ENCODE results near the gene DYNC1I1. TPM values are rescaled to one million over a fixed set of nuclear protein-coding genes. Genes with fewer than 3 reads are reported as not detected.
A peak's percentile ranks its signal among the peaks of the same experiment; 100 is the strongest.

The DYNC1I1 gene
- total RNA-seq, 1 experiment from 2014 or later: 2.2 TPM

GRCh38 chr7:95955748-95956147, 183.4 kb downstream of the DYNC1I1 start:
- DNase-seq: no peak
- Histone ChIP-seq H3K4me3 (no peak overlapping the region), H3K36me3 (no peaks in the 10 kb centered on the region), H3K9me3 (no peaks in the 10 kb centered on the region), H3K27me3 (no peaks in the 10 kb centered on the region)

DNA sequence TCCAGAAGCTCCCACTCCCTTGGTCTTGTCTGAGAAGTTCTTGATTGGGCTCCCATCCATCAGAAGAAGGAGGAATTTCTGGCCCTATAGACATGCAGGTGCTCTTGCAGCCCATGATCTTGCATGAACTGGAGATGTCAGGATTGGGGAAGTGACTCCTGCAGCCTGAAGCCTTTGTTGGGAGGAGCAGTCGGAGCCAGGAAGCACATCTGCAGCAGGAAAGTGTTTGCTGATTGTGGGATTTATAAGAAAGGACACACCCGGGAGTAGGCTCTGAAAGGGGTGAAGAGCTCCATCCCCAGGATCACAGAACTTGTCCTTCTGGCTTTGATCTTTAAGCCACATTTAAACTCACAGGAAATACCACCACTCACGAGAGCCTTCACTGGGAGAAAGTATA, 185.2 kb downstream of the DYNC1I1 start:
- H3K27me3 ChIP-seq: no peaks in the 10 kb centered on the region
- H3K9me3 ChIP-seq: no peaks in the 10 kb centered on the region
- no peak overlapping the region for H3K4me3 ChIP-seq
- no peaks in the 10 kb centered on the region for H3K36me3 ChIP-seq
- no peak for DNase-seq

DNA sequence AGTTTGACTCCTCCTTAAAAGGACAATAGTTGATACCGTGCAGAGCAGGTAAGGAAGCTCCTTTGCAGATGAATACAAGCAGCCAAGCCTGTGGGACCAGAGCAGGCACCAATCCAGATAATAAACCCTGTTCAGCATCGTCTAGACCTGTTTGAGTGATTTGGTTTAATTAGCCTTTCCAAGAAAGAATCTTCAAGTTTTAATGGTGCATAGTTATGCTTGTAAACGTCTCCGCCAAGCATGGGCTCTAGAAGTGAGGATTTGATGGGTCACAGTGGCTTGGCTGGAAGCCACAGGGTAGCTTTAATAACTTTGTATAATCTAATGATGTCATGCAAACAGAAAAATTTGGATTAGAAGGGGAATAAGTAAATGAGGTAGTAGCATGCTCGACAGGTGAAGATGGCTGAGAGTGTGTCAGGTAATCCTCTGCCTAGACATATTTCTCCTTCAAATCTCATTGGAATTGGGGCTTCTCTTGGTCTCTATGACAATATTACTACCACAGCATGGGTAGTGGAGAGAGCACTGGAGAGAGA, 188.4 kb downstream of the DYNC1I1 start:
- H3K4me3 ChIP-seq: no peak overlapping the region
- H3K36me3 ChIP-seq: no peaks in the 10 kb centered on the region
- no peaks in the 10 kb centered on the region for H3K27me3 ChIP-seq
- H3K9me3 ChIP-seq: no peaks in the 10 kb centered on the region
- no peak for DNase-seq

- Histone ChIP-seq H3K9me3 (no peaks in the 10 kb centered on the region), H3K4me3 (no peak overlapping the region), H3K36me3 (no peaks in the 10 kb centered on the region), H3K27me3 (no peaks in the 10 kb centered on the region)
- no peak for DNase-seq
Measured at GRCh38 chr7:95963446-95963990, 191.2 kb downstream of the DYNC1I1 start.

GRCh38 chr7:95971716-95972115, 199.4 kb downstream of the DYNC1I1 start:
- Histone ChIP-seq H3K36me3 (no peaks in the 10 kb centered on the region), H3K9me3 (no peaks in the 10 kb centered on the region), H3K27me3 (no peaks in the 10 kb centered on the region), H3K4me3 (no peak overlapping the region)
- DNase-seq: no peak

DNA sequence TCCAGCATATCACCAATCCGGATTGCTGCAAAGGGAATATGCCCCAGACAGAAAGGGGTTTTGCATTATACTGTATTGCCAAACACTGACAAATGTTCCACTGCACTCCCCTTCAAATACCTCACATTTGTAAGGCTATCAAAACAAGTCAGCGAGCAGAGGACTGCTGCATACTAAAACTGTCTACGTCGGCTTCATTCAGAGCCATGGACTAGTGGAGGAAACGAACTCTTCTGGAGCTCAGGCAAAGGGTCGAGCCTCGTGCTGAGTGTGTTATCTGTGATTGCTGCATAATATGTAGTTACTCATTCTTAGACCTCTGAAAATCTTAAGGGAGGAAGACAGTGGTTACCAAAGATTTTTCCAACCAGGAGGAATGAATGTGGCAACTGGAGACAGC, 200.2 kb downstream of the DYNC1I1 start:
- Histone ChIP-seq H3K36me3 (no peaks in the 10 kb centered on the region), H3K4me3 (no peak overlapping the region), H3K27me3 (no peaks in the 10 kb centered on the region), H3K9me3 (no peaks in the 10 kb centered on the region)
- DNase-seq: no peak

- no peaks in the 10 kb centered on the region for H3K36me3 ChIP-seq
- H3K9me3 ChIP-seq: no peaks in the 10 kb centered on the region
- no peaks in the 10 kb centered on the region for H3K27me3 ChIP-seq
- H3K4me3 ChIP-seq: no peak overlapping the region
- DNase-seq: no peak
Measured at GRCh38 chr7:95974108-95974507, 201.8 kb downstream of the DYNC1I1 start.

DNA sequence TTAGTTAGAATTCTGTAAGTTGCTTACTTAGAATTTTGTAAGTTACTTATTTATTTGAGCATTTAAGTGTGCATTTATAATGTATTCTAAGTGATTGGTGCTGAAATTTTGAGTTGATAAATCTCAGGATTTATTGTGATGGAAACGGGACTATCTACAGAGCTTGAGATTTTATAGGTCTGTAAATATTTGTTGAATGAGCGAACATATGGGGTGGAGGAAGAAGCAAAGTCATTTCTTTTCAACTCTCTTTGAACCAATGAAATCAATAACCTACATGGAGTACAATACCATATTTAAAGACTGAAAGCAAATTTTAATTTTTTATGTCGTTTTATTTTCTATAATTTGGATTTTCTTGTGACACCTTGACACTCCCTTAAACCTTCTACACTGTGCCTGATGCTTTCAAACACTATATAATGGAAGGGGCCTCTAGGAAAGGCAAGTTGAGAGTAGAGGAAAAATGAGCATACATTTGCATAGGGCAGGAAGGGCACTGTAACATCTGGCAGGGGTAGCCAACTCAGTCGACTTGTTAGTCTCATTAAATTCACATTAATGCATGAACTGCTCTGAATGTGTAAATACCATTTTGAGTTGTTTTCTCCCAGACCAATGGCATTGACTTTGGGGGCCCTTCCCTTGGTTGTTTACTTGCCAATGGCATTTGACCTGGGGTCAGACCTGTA, 204.2 kb downstream of the DYNC1I1 start:
- no peaks in the 10 kb centered on the region for H3K9me3 ChIP-seq
- no peaks in the 10 kb centered on the region for H3K36me3 ChIP-seq
- no peak for DNase-seq
- H3K27me3 ChIP-seq: no peaks in the 10 kb centered on the region
- no peak overlapping the region for H3K4me3 ChIP-seq

DNA sequence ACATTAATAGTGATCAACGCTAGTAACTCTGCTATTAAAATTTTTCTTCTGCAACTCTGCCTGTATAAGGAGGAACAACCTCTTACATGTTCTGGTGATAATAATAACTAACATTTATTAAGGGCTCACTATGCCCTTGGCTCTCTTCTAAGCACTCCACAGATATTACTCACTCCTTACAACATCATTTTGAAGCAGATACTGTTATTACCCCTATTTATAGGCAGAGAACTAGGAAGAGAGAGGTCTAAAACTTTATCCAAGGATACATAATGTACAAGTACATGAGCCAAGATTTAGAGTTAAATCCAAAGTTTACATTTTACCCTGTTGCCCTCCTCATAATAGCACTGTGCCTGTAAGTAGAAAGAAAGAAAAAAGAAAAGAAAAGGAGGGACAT, 205.6 kb downstream of the DYNC1I1 start:
- no peak for DNase-seq
- no peaks in the 10 kb centered on the region for H3K36me3 ChIP-seq
- no peaks in the 10 kb centered on the region for H3K27me3 ChIP-seq
- H3K4me3 ChIP-seq: no peak overlapping the region
- H3K9me3 ChIP-seq: no peaks in the 10 kb centered on the region

DNA sequence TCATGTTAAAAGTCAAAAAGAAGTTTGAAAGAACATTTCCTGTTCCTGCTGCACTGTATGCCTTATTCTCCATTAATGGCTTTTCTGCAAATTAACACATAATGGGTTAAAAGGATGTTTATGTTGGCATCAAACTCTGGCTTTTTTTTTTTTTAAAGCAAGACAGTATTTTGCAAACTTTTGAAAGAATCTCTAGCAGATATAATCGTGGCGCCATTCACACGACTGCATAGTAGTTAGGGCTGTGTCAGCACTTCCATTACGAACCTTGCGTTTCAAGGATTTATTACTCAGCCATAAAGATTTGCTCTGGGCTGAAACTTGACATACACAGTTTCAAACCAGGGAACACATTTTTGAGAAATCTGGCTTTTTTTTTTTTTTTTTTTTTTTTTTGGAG, 207.8 kb downstream of the DYNC1I1 start:
- H3K4me3 ChIP-seq: no peak overlapping the region
- H3K27me3 ChIP-seq: no peaks in the 10 kb centered on the region
- H3K9me3 ChIP-seq: no peaks in the 10 kb centered on the region
- no peak for DNase-seq
- H3K36me3 ChIP-seq: no peaks in the 10 kb centered on the region

GRCh38 chr7:95980706-95981105, 208.4 kb downstream of the DYNC1I1 start:
- H3K4me3 ChIP-seq: no peak overlapping the region
- no peak for DNase-seq
- H3K9me3 ChIP-seq: no peaks in the 10 kb centered on the region
- no peaks in the 10 kb centered on the region for H3K27me3 ChIP-seq
- H3K36me3 ChIP-seq: no peaks in the 10 kb centered on the region

- Histone ChIP-seq H3K27me3 (no peaks in the 10 kb centered on the region), H3K9me3 (no peaks in the 10 kb centered on the region), H3K4me3 (no peak overlapping the region), H3K36me3 (no peaks in the 10 kb centered on the region)
- peak; percentile 22 for DNase-seq
Measured at GRCh38 chr7:95986178-95986764, 213.9 kb downstream of the DYNC1I1 start.

- H3K9me3 ChIP-seq: no peaks in the 10 kb centered on the region
- no peaks in the 10 kb centered on the region for H3K36me3 ChIP-seq
- no peaks in the 10 kb centered on the region for H3K27me3 ChIP-seq
- DNase-seq: no peak
- H3K4me3 ChIP-seq: no peak overlapping the region
Measured at GRCh38 chr7:95989301-95989700, 216.9 kb downstream of the DYNC1I1 start.

DNA sequence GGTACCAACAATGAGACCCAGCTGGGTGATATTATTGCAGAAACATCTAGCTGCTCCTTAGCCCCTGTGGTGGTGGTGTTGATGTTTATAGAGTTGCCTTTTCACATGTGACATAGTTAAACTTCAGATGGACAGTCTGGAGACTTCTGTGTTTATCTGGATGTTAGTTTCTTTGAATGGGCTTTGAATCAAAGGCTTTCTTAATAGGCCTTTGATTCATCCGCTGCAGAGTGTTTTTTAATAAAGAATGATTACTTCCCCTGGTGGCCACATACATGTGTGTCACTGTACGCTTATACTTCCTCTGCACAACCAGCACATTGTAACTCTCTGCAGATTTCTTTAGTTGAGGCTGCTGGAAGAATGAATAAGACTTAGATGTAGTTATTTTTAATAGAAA, 221.0 kb downstream of the DYNC1I1 start:
- Histone ChIP-seq H3K9me3 (no peaks in the 10 kb centered on the region), H3K27me3 (no peaks in the 10 kb centered on the region), H3K4me3 (no peak overlapping the region), H3K36me3 (no peaks in the 10 kb centered on the region)
- DNase-seq: no peak

GRCh38 chr7:95996174-95996573, 223.8 kb downstream of the DYNC1I1 start:
- no peaks in the 10 kb centered on the region for H3K27me3 ChIP-seq
- H3K9me3 ChIP-seq: no peaks in the 10 kb centered on the region
- H3K4me3 ChIP-seq: no peak overlapping the region
- no peak for DNase-seq
- no peaks in the 10 kb centered on the region for H3K36me3 ChIP-seq

DNA sequence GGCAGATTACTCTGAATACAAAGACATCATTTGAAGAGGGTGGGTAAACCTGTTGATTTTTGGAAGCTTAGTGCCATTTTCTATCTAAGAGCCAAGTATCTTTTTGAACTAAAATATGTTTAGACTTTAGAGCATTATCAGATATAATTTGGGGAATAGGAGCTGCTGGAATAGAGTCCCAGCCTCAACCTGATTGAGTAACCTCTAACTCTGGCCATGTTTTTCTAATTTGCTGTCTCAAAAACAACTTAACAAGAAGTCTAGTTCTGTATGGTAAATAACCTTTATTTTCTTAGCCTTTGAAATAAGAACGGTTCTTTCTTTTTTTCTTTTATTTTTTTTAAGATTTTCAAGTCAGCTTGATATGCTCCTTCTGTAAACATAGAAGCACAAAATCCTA, 224.5 kb downstream of the DYNC1I1 start:
- no peak for DNase-seq
- H3K27me3 ChIP-seq: no peaks in the 10 kb centered on the region
- no peaks in the 10 kb centered on the region for H3K36me3 ChIP-seq
- H3K9me3 ChIP-seq: no peaks in the 10 kb centered on the region
- no peak overlapping the region for H3K4me3 ChIP-seq

DNA sequence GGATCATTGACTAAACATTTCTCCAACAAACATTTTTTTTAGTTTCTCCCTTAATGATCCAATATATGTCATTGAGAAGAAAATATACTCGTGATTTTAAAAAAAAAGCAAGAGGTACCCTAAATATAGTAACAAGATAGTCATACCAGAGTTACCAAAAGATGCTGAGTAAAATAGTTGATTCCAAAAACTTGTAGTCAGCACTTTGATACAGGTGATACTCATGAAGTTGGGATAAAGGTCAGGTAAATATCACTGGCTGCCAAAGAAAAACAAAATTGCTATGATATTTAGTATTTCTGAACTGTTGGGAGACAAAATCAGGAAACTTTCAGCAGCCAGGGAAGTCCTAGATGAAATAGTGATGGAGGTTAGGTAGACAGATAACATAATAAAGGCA, 225.3 kb downstream of the DYNC1I1 start:
- no peaks in the 10 kb centered on the region for H3K27me3 ChIP-seq
- H3K4me3 ChIP-seq: no peak overlapping the region
- no peaks in the 10 kb centered on the region for H3K36me3 ChIP-seq
- H3K9me3 ChIP-seq: no peaks in the 10 kb centered on the region
- no peak for DNase-seq

DNA sequence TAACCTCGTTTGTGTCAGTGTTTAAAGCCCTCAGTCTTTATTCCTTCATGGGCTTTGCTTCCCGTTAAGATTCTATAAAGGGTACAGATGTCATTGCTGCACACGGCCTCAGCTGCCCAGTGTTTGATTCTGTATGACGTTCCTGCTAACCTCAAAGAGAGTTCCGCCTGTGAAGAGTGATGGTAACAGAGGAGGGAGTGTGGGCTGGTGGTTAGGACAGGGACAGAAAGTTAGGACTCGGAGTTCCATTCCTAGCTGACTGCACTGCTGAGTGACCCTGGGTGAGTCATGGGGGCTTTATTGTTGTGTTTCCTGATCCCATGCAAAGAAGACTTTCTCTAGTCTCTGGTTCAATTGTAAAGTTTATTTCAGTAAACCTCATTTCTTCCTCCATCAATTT, 227.1 kb downstream of the DYNC1I1 start:
- Histone ChIP-seq H3K27me3 (no peaks in the 10 kb centered on the region), H3K4me3 (no peak overlapping the region), H3K9me3 (no peaks in the 10 kb centered on the region), H3K36me3 (no peaks in the 10 kb centered on the region)
- no peak for DNase-seq

Data from MG63 (cell line).